Ovary (tissue), 3 donors: ENCODE results near the gene YLPM1.

Experiments used
- EP300 ChIP-seq: sonication (generic); formaldehyde crosslinking; IDR thresholded peaks from one replicate; pipeline ENCODE4 v1.6.1; 2017; ENCODE audit warnings: antibody characterized with exemption
- POLR2A ChIP-seq: fragments of 450-650 bp; IDR thresholded peaks from one replicate; pipeline ENCODE4 v1.6.1; 2017; ENCODE audit warnings: antibody characterized with exemption, mild to moderate bottlenecking, moderate library complexity
- TF ChIP-seq, protein P1 (sequence below), 3 donors: fragments of 450-650 bp in 2 of 3; fragments of 200-600 bp in 1 of 3; IDR thresholded peaks; one replicate each; pipeline versions ENCODE4 v1.5.1 to v1.8.0; 2016 to 2022; ENCODE audit warnings: antibody characterized with exemption in 3 of 3, mild to moderate bottlenecking in 1 of 3
- donor health status: DM: no; HTN: no; CAD: no.

DNA sequence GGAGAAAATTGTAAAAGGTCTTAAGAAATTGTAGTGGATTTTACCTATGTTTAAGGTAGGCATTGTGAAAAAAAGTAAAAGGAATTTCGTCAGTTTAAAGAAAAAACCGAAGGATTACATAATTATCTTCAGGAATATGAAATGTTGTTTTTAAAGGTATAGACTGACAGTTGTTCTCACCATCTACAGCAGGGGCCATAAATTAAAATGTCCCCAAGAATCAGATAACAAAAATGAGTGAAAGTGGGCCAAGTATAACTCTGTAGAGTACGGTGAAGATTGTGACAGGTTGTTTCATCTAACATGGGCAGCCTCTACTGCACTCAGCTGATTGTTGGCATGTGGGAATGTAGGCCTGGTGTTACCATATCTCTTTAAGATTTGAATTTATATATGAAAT lies 38.3 kb downstream of the YLPM1 start:
- TF ChIP-seq, protein P1, sequence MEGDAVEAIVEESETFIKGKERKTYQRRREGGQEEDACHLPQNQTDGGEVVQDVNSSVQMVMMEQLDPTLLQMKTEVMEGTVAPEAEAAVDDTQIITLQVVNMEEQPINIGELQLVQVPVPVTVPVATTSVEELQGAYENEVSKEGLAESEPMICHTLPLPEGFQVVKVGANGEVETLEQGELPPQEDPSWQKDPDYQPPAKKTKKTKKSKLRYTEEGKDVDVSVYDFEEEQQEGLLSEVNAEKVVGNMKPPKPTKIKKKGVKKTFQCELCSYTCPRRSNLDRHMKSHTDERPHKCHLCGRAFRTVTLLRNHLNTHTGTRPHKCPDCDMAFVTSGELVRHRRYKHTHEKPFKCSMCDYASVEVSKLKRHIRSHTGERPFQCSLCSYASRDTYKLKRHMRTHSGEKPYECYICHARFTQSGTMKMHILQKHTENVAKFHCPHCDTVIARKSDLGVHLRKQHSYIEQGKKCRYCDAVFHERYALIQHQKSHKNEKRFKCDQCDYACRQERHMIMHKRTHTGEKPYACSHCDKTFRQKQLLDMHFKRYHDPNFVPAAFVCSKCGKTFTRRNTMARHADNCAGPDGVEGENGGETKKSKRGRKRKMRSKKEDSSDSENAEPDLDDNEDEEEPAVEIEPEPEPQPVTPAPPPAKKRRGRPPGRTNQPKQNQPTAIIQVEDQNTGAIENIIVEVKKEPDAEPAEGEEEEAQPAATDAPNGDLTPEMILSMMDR (IDR thresholded peaks at IDR 0.05) = no peak
- no peak for TF ChIP-seq POLR2A
- no peak for TF ChIP-seq EP300
